ENCODE data around the gene NUDC. TPM values are rescaled to one million over a fixed set of nuclear protein-coding genes. Genes with fewer than 3 reads are reported as not detected.

NUDC gene
- total and polyA plus RNA-seq, 2 of the 13 experiments (the other 11 are each of a cell fraction or from before 2014, with no cell fraction given) = 34.7 to 104 TPM

DNA sequence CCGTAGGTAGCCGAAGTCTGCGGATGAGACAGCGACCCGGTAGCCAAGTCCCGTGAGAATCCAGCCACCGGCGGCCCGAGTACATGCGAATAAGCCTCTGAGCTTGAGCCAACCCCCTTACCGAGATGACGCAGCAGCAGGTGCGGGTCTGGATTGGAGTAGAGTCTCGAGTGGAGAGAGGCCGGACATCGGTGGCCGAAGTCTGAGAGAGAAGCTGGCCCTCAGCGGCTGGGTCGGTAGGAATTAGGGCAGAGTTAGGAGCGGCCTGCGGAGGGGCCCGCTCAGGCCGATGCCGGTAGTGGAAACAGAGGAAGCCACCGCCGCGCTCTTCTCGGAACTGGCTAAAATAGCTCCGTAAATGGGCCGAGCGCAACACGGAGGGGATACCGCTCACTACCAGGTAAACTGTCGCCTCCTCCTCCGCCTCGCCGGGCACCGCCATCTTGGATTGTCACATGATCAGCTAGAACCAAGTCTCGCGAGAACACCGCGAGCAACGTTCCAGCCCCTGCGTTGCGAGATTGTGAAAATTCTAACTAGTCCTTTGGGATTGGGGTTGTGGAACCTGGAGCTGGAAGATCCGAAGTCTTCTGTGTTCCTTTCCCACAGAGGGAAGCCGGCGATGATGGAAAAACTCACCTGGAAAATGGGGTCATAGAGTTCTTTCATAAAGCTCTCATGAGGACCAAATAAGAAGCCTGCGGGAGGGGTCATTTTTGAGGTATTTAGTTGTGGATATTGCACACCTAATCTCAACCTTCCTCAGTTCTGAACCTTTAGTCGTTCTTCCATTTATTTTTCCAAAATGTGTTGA, 21.3 kb upstream of the NUDC start, which contains the start of gene GPATCH3 (continued):
- TF ChIP-seq EZH2 (conservative IDR thresholded peaks at IDR 0.05; ENCODE audit: low read depth, low read length) (no peak), NRL (CRISPR knock-in tag; IDR thresholded peaks at IDR 0.05; ENCODE audit: borderline replicate concordance) (peak; percentile 72; the same call in 1 of the 2 replicates), CREM (IDR thresholded peaks at IDR 0.05) (peak; percentile 51; the same call in 1 of the 2 replicates), CREM (CRISPR knock-in tag; IDR thresholded peaks at IDR 0.05) (no peak), ZNF34 (CRISPR knock-in tag; IDR thresholded peaks at IDR 0.05; ENCODE audit: borderline replicate concordance) (no peak), SUZ12 (IDR thresholded peaks at IDR 0.05; ENCODE audit: low read depth, low read length) (no peak), CHD2 (IDR thresholded peaks at IDR 0.05; ENCODE audit: low read depth, low read length) (peak; percentile 98), MTA3 (CRISPR knock-in tag; IDR thresholded peaks at IDR 0.05) (no peak), NFE2 (CRISPR knock-in tag; IDR thresholded peaks at IDR 0.05) (no peak), PHF8 (CRISPR knock-in tag; IDR thresholded peaks at IDR 0.05) (peak; percentile 90), TRAFD1 (CRISPR knock-in tag; IDR thresholded peaks at IDR 0.05; ENCODE audit: borderline replicate concordance) (0 out of 2 replicates have a peak, but pooled peaks have one; percentile 55), ZBTB21 (CRISPR knock-in tag; IDR thresholded peaks at IDR 0.05) (no peak), ZNF891 (CRISPR knock-in tag; IDR thresholded peaks at IDR 0.05) (peak; percentile 76; the same call in 1 of the 2 replicates), ZNF652 (CRISPR knock-in tag; IDR thresholded peaks at IDR 0.05; ENCODE audit: borderline replicate concordance, low read depth) (no peak; the same call in 1 of the 2 replicates), ZNF562 (CRISPR knock-in tag; IDR thresholded peaks at IDR 0.05; ENCODE audit: borderline replicate concordance) (no peak), ZNF589 (CRISPR knock-in tag; conservative IDR thresholded peaks at IDR 0.05) (no peak), HOXA3 (CRISPR knock-in tag; IDR thresholded peaks at IDR 0.05) (peak; percentile 86; the same call in 1 of the 2 replicates), REST (IDR thresholded peaks at IDR 0.05; ENCODE audit: borderline replicate concordance in 1 of 2, low read depth in 1 of 2, low read length in 2 of 2) (peak in 1 of 2 experiments; percentile 54; a peak in 1 of 4 replicates), GABPB1 (CRISPR knock-in tag; IDR thresholded peaks at IDR 0.05) (peak; percentile 71), ZFP36L1 (CRISPR knock-in tag; IDR thresholded peaks at IDR 0.05) (no peak), ZNF44 (CRISPR knock-in tag; IDR thresholded peaks at IDR 0.05) (peak; percentile 42; the same call in 1 of the 2 replicates), NAIF1 (CRISPR knock-in tag; IDR thresholded peaks at IDR 0.05; ENCODE audit: borderline replicate concordance) (peak; percentile 34; the same call in 1 of the 2 replicates), SIX4 (CRISPR knock-in tag; IDR thresholded peaks at IDR 0.05) (peak; percentile 58; the same call in 1 of the 2 replicates), BCL6 (CRISPR knock-in tag; IDR thresholded peaks at IDR 0.05) (peak; percentile 50; the same call in 1 of the 2 replicates)
- TF ChIP-seq, protein P1, sequence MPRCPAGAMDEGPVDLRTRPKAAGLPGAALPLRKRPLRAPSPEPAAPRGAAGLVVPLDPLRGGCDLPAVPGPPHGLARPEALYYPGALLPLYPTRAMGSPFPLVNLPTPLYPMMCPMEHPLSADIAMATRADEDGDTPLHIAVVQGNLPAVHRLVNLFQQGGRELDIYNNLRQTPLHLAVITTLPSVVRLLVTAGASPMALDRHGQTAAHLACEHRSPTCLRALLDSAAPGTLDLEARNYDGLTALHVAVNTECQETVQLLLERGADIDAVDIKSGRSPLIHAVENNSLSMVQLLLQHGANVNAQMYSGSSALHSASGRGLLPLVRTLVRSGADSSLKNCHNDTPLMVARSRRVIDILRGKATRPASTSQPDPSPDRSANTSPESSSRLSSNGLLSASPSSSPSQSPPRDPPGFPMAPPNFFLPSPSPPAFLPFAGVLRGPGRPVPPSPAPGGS (CRISPR knock-in tag; IDR thresholded peaks at IDR 0.05) = peak; percentile 78

All from HepG2 (cell line).